Endothelial cell of umbilical vein (primary cell): Measurements from ENCODE around the gene PIMREG. TPM values are rescaled to one million over a fixed set of nuclear protein-coding genes. Genes with fewer than 3 reads are reported as not detected.

Experiments
- BruUV-seq: library from RNA; stranded (reverse); fragments of 400-500 nt; replicated peaks from 2 replicates; lab custom pipeline; 2021; lab: Mats Ljungman, UMichigan
- CTCF ChIA-PET: fragments of 300-600, 350-600 bp; sonication (Branson Sonifier 250); formaldehyde crosslinking; loops from one replicate; lab custom pipeline; 2021; ENCODE audit warnings: antibody characterized with exemption, inconsistent platforms; lab: Charles Lee
- POLR2A ChIA-PET: fragments of 300-600, 350-600 bp; sonication (Branson Sonifier 250); formaldehyde crosslinking; loops from one replicate; lab custom pipeline; 2021; ENCODE audit warnings: antibody characterized with exemption, inconsistent platforms; lab: Charles Lee
- DNase-seq: peaks from one replicate; pipeline ENCODE4 v3.0.0-alpha.2; 2011; ENCODE audit warnings: low read depth, low spot score
- FAIRE-seq: peaks from 2 replicates; lab custom pipeline; 2011; peaks lifted over from hg19 to GRCh38; lab: Jason Lieb, UNC
- H2AFZ ChIP-seq: 2 replicates; pipeline ENCODE4 v1.6.0; 2012; ENCODE audit warnings: low read depth, low read length, control low read depth, inconsistent platforms
- H3K27ac ChIP-seq: 2 replicates; pipeline ENCODE4 v1.5.1; 2011; ENCODE audit warnings: low read depth, mild to moderate bottlenecking, control low read depth, low read length, moderate library complexity; ENCODE audit not compliant: insufficient read depth
- H3K27me3 ChIP-seq, 2 experiments: 2 replicates each; pipeline versions ENCODE4 v1.6.0 to v1.6.1; 2011; ENCODE audit warnings: low read length in 2 of 2, mixed read lengths in 1 of 2; ENCODE audit not compliant: control insufficient read depth in 2 of 2, insufficient read depth in 2 of 2
- H3K36me3 ChIP-seq, 2 experiments: 2 replicates in 1 of 2; 3 replicates in 1 of 2; pipeline ENCODE4 v1.5.1; 2011; ENCODE audit warnings: low read length in 2 of 2, mild to moderate bottlenecking in 1 of 2, moderate library complexity in 1 of 2; ENCODE audit not compliant: control insufficient read depth in 2 of 2, insufficient read depth in 2 of 2; ENCODE audit errors: extremely low read depth in 1 of 2
- H3K4me1 ChIP-seq: 3 replicates; pipeline ENCODE4 v1.5.1; 2011; ENCODE audit warnings: mild to moderate bottlenecking, low read length; ENCODE audit not compliant: control insufficient read depth, insufficient read depth; ENCODE audit errors: extremely low read depth
- H3K4me2 ChIP-seq: 2 replicates; pipeline ENCODE4 v1.6.1; 2011; ENCODE audit warnings: low read length, control low read depth, mixed read lengths; ENCODE audit not compliant: insufficient read depth
- H3K4me3 ChIP-seq, 3 experiments: fragments of 200-600 bp in 1 of 3; sonication (generic), shearing (Covaris generic) in 1 of 3; replicated peaks in 1 of 3; 2 replicates each; pipeline ENCODE4 v1.5.1; 2011 to 2016; ENCODE audit warnings: control low read depth in 3 of 3, low read length in 3 of 3, mild to moderate bottlenecking in 2 of 3, inconsistent platforms in 1 of 3, low read depth in 1 of 3, moderate library complexity in 1 of 3; ENCODE audit not compliant: insufficient read depth in 1 of 3
- H3K79me2 ChIP-seq: 2 replicates; pipeline ENCODE4 v1.6.0; 2012; ENCODE audit warnings: low read length, inconsistent platforms; ENCODE audit not compliant: control insufficient read depth, insufficient read depth
- H3K9ac ChIP-seq: replicated peaks from 2 replicates; pipeline ENCODE3; 2011; ENCODE audit warnings: low read length, control low read depth; ENCODE audit not compliant: insufficient read depth; ENCODE audit errors: extremely low read depth
- H3K9me1 ChIP-seq: replicated peaks from 3 replicates; pipeline ENCODE4 v1.6.0; 2011; ENCODE audit warnings: mild to moderate bottlenecking, low read length; ENCODE audit not compliant: control insufficient read depth, insufficient read depth; ENCODE audit errors: extremely low read depth
- H3K9me3 ChIP-seq: replicated peaks from 2 replicates; pipeline ENCODE4 v1.5.1; 2012; ENCODE audit warnings: low read length, inconsistent platforms; ENCODE audit not compliant: control insufficient read depth, insufficient read depth
- H4K20me1 ChIP-seq: replicated peaks from 2 replicates; pipeline ENCODE3; 2011; ENCODE audit warnings: mild to moderate bottlenecking, low read length; ENCODE audit not compliant: control insufficient read depth, insufficient read depth; ENCODE audit errors: extremely low read depth
- FOS ChIP-seq: IDR thresholded peaks from 2 replicates; pipeline ENCODE4 v1.6.1; 2011; ENCODE audit warnings: mild to moderate bottlenecking, low read length, moderate library complexity, borderline replicate concordance; ENCODE audit not compliant: insufficient read depth
- GATA2 ChIP-seq: IDR thresholded peaks from 2 replicates; pipeline ENCODE4 v1.7.0; 2011; ENCODE audit warnings: low read depth, mild to moderate bottlenecking, moderate library complexity, mixed read lengths, low read length; ENCODE audit not compliant: insufficient read length, insufficient read depth
- MYC ChIP-seq: IDR thresholded peaks from one replicate; pipeline ENCODE4 v1.6.1; 2011; ENCODE audit warnings: mild to moderate bottlenecking, low read depth, low read length
- POLR2AphosphoS5 ChIP-seq: IDR thresholded peaks from 2 replicates; pipeline ENCODE4 v1.6.1; 2012; ENCODE audit warnings: low read depth, mild to moderate bottlenecking, control low read depth, low read length, moderate library complexity; ENCODE audit not compliant: insufficient read depth
- dilution Hi-C: fragments of 300-500 bp; cut with MboI; formaldehyde crosslinking; loops from one replicate; pipeline ENCODE4 v1.15.0; 2019; ENCODE audit warnings: low sequenced_read_pairs; ENCODE audit not compliant: extremely low pct_ligation_motif_present
- intact Hi-C: fragments of 100-400 bp; cut with micrococcal nuclease; formaldehyde crosslinking; loops from one replicate; pipeline ENCODE4 v1.10.0; 2022
- polyA plus RNA-seq, 4 experiments: library from polyadenylated mRNA; depleted of rRNA in 3 of 4; stranded (reverse) in 3 of 4; unstranded in 1 of 4; fragments of >200 nt; gene quantifications; 2 replicates each; pipeline versions ENCODE4 v1.2.1 to v1.2.3, GENCODE V29; 2011 to 2012; ENCODE audit warnings: missing spikeins in 1 of 4
- total RNA-seq: library from RNA; stranded (reverse); gene quantifications from 2 replicates; pipeline ENCODE4 v1.2.3, GENCODE V29; 2021
- TF ChIP-seq, protein P1 (sequence below), 2 donors: IDR thresholded peaks; 1 replicate in 1 of 2; 2 replicates in 1 of 2; pipeline ENCODE4 v1.5.1; 2011; ENCODE audit warnings: low read length in 2 of 2, mild to moderate bottlenecking in 2 of 2, moderate library complexity in 2 of 2, control low read depth in 1 of 2, inconsistent platforms in 1 of 2, low read depth in 1 of 2; ENCODE audit not compliant: insufficient read depth in 1 of 2; ENCODE audit errors: extremely low read depth in 1 of 2

Gene PIMREG
- total and polyA plus RNA-seq, 2 donors (not counting 3 experiments of a cell fraction or from before 2014, with no cell fraction given): 26.3 to 37.7 TPM

DNA sequence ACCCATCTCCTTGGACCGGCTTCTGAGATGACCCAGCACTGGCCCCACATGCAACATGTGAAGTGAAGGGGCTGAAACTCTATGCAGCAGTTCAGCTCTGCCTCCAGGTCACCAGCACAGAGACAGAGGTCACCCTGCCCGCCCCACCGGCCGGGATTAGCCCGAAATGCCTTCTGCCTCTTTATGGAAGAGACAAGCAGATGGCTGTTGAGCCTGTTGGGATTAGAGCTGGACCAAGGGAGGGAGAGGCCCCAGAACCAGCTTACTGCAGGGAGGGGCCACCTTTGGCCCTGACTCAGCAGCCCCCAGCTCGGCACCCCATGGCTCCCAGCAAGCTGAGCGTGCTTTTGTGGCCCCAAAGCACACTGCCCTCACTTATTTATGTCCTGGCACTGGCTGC lies 15.0 kb upstream of the PIMREG start:
- Histone ChIP-seq H3K36me3 (no peaks in the 10 kb centered on the region), H3K27ac (no peak overlapping the region), H3K4me2 (no peak overlapping the region), H4K20me1 (no peaks in the 10 kb centered on the region), H3K9me1 (no peaks in the 10 kb centered on the region), H3K27me3 (no peaks in the 10 kb centered on the region), H2AFZ (no peak overlapping the region), H3K9me3 (no peaks in the 10 kb centered on the region), H3K9ac (no peak overlapping the region), H3K4me3 (no peak overlapping the region), H3K79me2 (no peaks in the 10 kb centered on the region), H3K4me1 (no peaks in the 10 kb centered on the region)
- CTCF ChIA-PET: interaction anchor here (1.9 to 2.2 kb wide), 2 partner anchors 722 to 842 kb away, joined by 6 to 10 read pairs; no protein-coding TSS in a partner anchor
- no peak for TF ChIP-seq GATA2
- POLR2A ChIA-PET: no interaction called here
- dilution Hi-C loops: no loop called here
- DNase-seq (no peak), FAIRE-seq (no peak)
- no TSS peak for BruUV-seq
- intact Hi-C loops: no loop called here

DNA sequence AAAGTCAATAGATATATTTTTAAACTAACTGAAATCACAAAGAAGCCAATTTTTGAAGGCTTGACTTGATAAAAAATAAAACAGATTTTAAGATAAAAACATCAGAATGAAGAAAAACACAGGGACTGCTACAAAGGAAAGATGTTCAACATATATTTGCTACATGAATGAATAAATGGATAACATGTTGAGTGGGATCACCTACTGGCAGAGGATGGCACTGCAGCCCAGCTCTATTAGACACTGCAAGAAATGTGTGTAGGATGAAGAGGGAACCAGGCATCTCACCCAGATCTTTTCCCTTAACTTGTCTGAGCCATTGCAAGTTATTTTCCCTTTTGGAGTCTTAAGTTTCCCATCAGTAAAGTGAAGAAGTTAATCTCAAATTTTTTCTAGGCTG lies 13.5 kb upstream of the PIMREG start:
- Histone ChIP-seq H4K20me1 (no peaks in the 10 kb centered on the region), H3K9me3 (no peaks in the 10 kb centered on the region), H3K9me1 (no peaks in the 10 kb centered on the region), H3K4me3 (no peak overlapping the region), H3K36me3 (no peaks in the 10 kb centered on the region), H3K27me3 (no peaks in the 10 kb centered on the region), H2AFZ (no peak overlapping the region), H3K4me2 (no peak overlapping the region), H3K9ac (no peak overlapping the region), H3K79me2 (no peaks in the 10 kb centered on the region), H3K4me1 (no peaks in the 10 kb centered on the region), H3K27ac (no peak overlapping the region)
- DNase-seq: no peak
- no TSS peak for BruUV-seq
- ChIA-PET CTCF (interaction anchor here (0.8 to 1.1 kb wide), 3 partner anchors 9 to 838 kb away, joined by 3 to 4 read pairs (median 4); no protein-coding TSS in a partner anchor), POLR2A (no interaction called here)
- TF ChIP-seq, protein P1, sequence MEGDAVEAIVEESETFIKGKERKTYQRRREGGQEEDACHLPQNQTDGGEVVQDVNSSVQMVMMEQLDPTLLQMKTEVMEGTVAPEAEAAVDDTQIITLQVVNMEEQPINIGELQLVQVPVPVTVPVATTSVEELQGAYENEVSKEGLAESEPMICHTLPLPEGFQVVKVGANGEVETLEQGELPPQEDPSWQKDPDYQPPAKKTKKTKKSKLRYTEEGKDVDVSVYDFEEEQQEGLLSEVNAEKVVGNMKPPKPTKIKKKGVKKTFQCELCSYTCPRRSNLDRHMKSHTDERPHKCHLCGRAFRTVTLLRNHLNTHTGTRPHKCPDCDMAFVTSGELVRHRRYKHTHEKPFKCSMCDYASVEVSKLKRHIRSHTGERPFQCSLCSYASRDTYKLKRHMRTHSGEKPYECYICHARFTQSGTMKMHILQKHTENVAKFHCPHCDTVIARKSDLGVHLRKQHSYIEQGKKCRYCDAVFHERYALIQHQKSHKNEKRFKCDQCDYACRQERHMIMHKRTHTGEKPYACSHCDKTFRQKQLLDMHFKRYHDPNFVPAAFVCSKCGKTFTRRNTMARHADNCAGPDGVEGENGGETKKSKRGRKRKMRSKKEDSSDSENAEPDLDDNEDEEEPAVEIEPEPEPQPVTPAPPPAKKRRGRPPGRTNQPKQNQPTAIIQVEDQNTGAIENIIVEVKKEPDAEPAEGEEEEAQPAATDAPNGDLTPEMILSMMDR (IDR thresholded peaks at IDR 0.05; ENCODE audit: extremely low read depth in 1 of 2, insufficient read depth in 1 of 2, low read depth in 1 of 2, low read length in 2 of 2): peak; percentile 20 to 35
- no peak for TF ChIP-seq MYC
- TF ChIP-seq POLR2AphosphoS5: no peak
- TF ChIP-seq FOS: no peak
- no peak for FAIRE-seq
- dilution Hi-C loops: no loop called here
- intact Hi-C loops: loop anchor here (10.0 kb wide), 1 partner anchor 1186 kb away; no protein-coding TSS in a partner anchor
